SK-MEL-5 (cell line): ENCODE results near the gene SEMA6B. TPM values are rescaled to one million over a fixed set of nuclear protein-coding genes. Genes with fewer than 3 reads are reported as not detected.

Source experiments
- DNase-seq: peaks from one replicate; pipeline ENCODE4 v3.0.0-alpha.2; 2016; ENCODE audit warnings: low read depth, low spot score
- in situ Hi-C: cut with HindIII; loops from 2 replicates; pipeline ENCODE4 v1.10.0; 2016; ENCODE audit warnings: low sequenced_read_pairs, high pct_unique_total_duplicates, low pct_unique_long_range_greater_than_20kb
- total RNA-seq: library from RNA; depleted of rRNA; stranded (reverse); fragments of >200 nt; shearing (Covaris generic); gene quantifications from 2 replicates; pipeline ENCODE4 v1.2.3, GENCODE V29; 2014

Gene SEMA6B
- total RNA-seq, 1 experiment from 2014 or later = 6.9 TPM

- DNase-seq = no peak
- in situ Hi-C loops = no loop called here
Observed at GRCh38 chr19:4507804-4508203, 51.7 kb downstream of the SEMA6B start.

- DNase-seq = no peak
- in situ Hi-C loops = no loop called here
Observed at GRCh38 chr19:4507150-4507452, 52.4 kb downstream of the SEMA6B start.

- in situ Hi-C loops = no loop called here
- no peak for DNase-seq
Observed at GRCh38 chr19:4506449-4507149, 52.9 kb downstream of the SEMA6B start.

DNA sequence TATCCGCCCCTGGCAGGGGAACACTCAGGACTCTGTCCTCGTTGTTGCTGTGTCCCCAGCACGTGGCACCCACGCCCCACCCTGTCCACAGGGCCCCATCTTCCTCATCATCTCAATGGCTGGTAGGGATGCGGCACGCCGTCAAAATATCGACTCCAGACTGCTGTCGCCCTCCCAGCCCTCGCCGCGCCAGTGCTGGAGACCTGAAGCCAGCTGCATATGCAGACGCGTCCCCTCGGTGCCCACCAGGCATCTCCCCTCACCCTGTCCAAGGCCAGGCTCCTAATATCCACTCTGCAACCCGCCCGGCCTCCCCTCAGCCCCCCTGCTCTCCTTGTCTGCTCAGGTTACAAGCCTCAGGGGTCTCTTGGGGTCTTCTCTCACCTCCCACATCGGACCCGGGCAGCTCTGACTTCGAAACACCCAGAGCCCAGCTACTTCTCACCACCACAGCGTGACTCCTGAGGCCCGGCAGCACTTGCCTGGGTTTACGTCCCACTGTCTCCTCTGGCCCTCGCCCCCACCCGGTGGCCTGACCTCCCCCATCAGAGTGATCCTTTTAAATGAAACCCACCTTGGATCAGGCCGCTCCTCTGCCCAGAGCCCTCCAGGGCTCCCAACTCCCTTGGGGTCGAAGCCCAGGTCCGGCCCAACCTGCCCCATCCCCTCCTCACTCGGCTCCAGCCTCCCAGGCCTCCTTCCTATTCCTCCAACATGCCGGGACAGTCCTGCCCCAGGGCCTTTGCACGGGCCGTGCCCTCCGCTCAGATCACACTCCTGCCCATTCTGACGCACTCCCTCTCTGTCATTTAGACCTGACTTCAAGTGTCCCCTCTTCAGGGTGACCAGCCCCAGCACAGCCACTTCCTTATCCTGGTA, 53.7 kb downstream of the SEMA6B start:
- in situ Hi-C loops = no loop called here
- DNase-seq = no peak

DNA sequence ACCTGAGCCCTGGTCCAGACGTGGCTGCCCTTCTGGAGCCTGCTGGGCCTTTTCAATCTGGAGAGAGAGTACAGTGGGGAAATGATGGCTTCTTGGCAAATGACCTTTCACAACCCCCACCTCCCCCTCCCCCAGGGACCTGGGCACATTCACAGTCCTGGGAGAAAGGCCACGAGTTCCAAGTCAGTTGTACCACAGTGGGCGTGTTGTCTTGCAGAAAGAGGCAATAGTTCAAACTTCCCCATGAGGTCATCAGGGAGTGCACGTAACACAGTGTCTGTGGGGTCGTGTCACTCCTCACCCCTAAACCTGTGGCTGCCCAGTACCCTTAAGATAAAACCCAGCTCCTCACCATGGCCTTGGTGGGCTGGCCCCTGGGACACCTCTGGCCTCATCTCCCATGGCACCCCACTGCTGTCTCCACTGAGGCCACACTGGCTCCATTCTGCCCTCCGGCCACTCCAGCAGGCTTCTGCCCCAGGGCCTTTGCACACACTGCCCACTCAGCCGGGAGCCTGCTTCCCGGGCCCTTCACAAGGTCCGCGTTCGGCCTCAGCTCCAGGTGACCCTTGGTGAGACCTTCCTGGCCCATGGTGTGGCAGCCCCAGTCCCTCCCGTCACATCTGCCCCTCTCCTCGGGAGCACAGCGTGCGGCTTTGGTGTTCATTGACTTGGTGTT, 54.5 kb downstream of the SEMA6B start:
- in situ Hi-C loops = no loop called here
- DNase-seq = no peak

- in situ Hi-C loops = no loop called here
Observed at GRCh38 chr19:4504297-4504701, 55.2 kb downstream of the SEMA6B start.

DNA sequence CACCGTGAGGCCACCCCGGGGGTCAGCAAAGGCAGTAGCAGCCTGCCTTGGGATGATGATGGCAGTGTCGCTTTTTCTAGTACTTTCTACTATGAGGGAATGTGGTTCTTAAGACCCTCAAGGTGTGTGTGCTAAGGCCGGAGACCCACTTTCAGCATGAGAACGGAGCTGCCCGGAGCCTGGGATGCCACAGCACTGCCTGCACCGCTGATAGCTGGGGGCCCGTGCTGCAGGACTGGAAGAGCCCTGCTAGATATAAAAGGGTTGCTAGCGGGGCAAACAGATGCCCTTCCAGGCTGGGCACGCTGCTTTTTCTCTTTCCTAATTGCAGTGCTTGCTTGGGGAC, 55.7 kb downstream of the SEMA6B start:
- DNase-seq = no peak
- in situ Hi-C loops = no loop called here

More at GRCh38 chr19:4504297-4504701, 55.2 kb downstream of the SEMA6B start:
- no peak for DNase-seq

- in situ Hi-C loops = no loop called here
- DNase-seq = no peak
Observed at GRCh38 chr19:4503132-4503824, 56.2 kb downstream of the SEMA6B start.

DNA sequence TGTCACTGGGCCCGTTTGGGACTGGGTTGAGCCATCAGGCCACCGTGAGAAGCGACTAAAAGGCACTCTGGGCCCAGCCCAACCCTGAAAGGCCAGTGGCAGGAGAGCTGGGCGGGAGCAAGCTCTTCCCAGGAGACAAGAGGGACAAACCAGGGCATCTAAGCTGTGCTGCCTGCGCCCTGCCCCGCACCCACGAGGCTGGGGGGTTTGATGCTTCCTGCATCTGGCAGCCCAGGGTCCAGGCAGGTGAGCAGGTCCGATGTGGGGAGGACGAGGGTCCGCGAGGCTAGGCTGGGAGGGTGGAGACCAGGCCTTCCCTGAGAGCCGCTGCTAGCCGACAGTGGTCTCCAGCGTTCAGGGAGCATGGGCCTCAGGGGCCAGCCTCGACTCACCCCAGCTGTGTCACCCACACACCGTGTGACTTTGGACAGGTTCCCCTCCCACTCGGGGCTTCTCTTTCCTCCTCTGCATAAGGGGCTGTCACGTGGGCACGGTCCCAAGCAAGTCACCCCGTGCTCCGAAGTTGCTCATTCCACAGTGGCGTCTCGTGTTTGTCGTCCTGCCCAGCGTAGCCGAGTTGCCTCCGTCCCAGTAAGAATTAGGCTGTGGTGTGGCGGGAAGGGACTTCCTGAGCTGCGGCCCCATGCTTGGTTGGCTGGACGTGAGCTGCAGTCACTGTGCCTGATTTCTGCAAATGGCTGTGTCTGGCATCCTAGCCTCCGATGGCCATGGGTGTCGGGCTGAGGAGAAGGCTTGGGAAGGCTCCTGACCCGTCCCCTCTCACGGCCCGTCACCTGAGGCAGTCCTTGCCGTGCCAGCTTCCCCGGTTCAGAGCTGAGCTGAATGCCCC, 57.0 kb downstream of the SEMA6B start:
- DNase-seq = no peak
- in situ Hi-C loops = no loop called here

- in situ Hi-C loops = no loop called here
- no peak for DNase-seq
Observed at GRCh38 chr19:4501691-4502090, 57.8 kb downstream of the SEMA6B start.

DNA sequence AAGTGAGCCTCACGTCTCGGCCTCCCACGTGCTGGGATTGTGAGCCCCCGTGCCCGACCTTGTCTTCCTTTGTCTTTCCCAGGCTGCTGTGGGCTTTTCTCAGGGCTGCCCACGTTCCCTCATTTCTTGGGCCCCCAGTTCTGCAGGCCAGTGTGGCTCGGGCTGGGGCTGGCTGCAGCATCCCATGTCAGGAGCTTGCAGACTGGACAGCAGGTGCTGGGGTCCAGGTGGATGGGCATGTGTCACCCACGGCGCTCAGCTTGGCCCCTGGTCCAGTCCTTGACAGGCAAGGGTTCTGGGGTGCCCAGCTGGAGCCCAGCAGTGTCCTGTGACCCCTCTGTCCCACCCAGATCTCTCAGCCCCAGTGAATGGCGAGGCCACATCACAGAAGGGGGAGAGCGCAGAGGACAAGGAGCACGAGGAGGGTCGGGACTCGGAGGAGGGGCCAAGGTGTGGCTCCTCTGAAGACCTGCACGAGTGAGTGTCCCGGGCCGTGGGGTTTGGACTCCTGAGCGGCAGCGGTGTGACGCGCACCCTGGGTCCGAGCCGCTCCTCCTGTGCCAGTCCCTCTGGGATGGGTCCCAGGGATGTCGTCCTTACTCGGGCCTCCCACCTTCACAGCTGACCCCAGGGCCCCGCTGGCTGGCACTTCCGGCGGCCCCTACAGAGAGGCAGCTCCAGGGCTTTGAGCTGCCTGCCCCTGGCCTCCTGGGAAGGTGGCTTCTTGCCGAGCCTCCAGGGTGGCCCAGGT, 58.5 kb downstream of the SEMA6B start:
- no peak for DNase-seq
- in situ Hi-C loops = no loop called here

GRCh38 chr19:4499855-4500254, 59.6 kb downstream of the SEMA6B start:
- no peak for DNase-seq
- in situ Hi-C loops = no loop called here

GRCh38 chr19:4499318-4499717, 60.2 kb downstream of the SEMA6B start:
- DNase-seq = no peak
- in situ Hi-C loops = no loop called here

DNA sequence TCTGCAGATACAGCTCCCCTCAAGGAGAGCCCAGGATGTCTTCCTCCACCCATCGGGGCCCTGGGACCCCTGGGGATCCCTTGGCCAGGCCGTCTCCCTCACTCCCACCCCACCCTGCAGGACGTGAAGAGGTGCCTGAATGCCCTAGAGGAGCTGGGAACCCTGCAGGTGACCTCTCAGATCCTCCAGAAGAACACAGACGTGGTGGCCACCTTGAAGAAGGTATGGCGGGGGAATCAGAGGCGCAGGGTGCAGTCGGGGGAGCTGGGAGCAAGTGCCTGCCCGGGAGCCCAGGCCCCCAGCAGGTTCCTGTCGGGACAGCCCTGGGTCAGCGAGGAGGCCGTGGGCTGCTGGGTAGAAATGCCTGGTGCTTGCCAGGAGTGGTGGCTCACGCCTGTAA, 60.8 kb downstream of the SEMA6B start:
- in situ Hi-C loops = no loop called here
- DNase-seq = no peak

- DNase-seq = no peak
- in situ Hi-C loops = no loop called here
Observed at GRCh38 chr19:4497770-4498389, 61.6 kb downstream of the SEMA6B start.

DNA sequence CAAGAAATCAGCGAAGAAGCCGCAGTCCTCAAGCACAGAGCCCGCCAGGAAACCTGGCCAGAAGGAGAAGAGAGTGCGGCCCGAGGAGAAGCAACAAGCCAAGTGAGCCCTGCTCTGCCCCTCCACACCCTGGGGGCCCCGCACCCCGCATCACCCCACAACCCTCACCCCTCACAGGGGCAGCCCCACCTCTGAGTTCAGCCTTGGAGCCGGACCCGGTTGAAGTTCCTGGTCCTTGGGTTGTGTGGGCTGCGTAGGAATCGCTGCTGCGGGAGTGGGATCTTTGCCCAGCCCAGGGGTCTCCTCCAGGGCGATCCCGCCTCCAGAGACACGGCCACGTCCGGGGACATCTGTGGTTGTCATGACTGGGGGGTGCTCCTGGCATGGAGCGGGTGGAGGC, 63.2 kb downstream of the SEMA6B start:
- DNase-seq = no peak
- in situ Hi-C loops = no loop called here
